OCI-LY7 (cell line): ENCODE results near the gene OSBPL3. TPM values are rescaled to one million over a fixed set of nuclear protein-coding genes. Genes with fewer than 3 reads are reported as not detected.

Source experiments
- BruUV-seq: library from RNA; stranded (reverse); fragments of 400-500 nt; replicated peaks from 2 replicates; lab custom pipeline; 2021; lab: Mats Ljungman, UMichigan
- CTCF ChIA-PET: fragments of 300-600 bp; sonication (Branson Sonifier 250); formaldehyde crosslinking; loops from one replicate; lab custom pipeline; 2022; ENCODE audit warnings: antibody characterized with exemption; ENCODE audit not compliant: unreplicated experiment; lab: Charles Lee
- POLR2A ChIA-PET: fragments of 300-600 bp; sonication (Branson Sonifier 250); formaldehyde crosslinking; loops from one replicate; lab custom pipeline; 2022; ENCODE audit warnings: antibody characterized with exemption; lab: Charles Lee
- DNase-seq: peaks from one replicate; pipeline ENCODE4 v3.0.0-alpha.2; 2015; ENCODE audit warnings: low spot score
- H2AFZ ChIP-seq: fragments of 200-600 bp; sonication (generic), shearing (Covaris generic); 2 replicates; pipeline ENCODE4 v1.6.1; 2014; ENCODE audit warnings: mild to moderate bottlenecking, antibody characterized with exemption, low read length, moderate library complexity
- H3K27ac ChIP-seq: fragments of 200-600 bp; sonication (generic); 2 replicates; pipeline ENCODE4 v1.5.1; 2014; ENCODE audit warnings: mixed run types, low read depth, mild to moderate bottlenecking, moderate library complexity, low read length, inconsistent platforms; ENCODE audit not compliant: poor library complexity, severe bottlenecking
- H3K36me3 ChIP-seq: fragments of 200-600 bp; sonication (generic); 2 replicates; pipeline ENCODE4 v1.6.1; 2014; ENCODE audit warnings: mild to moderate bottlenecking, antibody characterized with exemption, low read length, moderate library complexity, mixed read lengths; ENCODE audit not compliant: insufficient read depth
- H3K4me1 ChIP-seq: fragments of 200-600 bp; sonication (generic); 2 replicates; pipeline ENCODE4 v1.5.1; 2014; ENCODE audit warnings: mild to moderate bottlenecking, low read length; ENCODE audit not compliant: insufficient read depth, poor library complexity, severe bottlenecking
- H3K4me2 ChIP-seq: fragments of 200-600 bp; sonication (generic); 2 replicates; pipeline ENCODE4 v1.6.1; 2014; ENCODE audit warnings: mild to moderate bottlenecking, low read length
- H3K4me3 ChIP-seq: fragments of 200-600 bp; sonication (generic); 2 replicates; pipeline ENCODE4 v1.5.1; 2014; ENCODE audit warnings: mild to moderate bottlenecking, low read depth, low read length; ENCODE audit not compliant: poor library complexity, severe bottlenecking
- H3K79me2 ChIP-seq: fragments of 200-600 bp; sonication (generic); 2 replicates; pipeline ENCODE4 v1.6.1; 2016; ENCODE audit warnings: low read depth, mild to moderate bottlenecking, low read length, moderate library complexity, mixed read lengths; ENCODE audit not compliant: insufficient read depth
- H3K9me2 ChIP-seq: fragments of 200-600 bp; sonication (generic); 2 replicates; pipeline ENCODE4 v1.6.1; 2016; ENCODE audit warnings: mild to moderate bottlenecking, low read length, mixed read lengths; ENCODE audit not compliant: insufficient read depth
- H3K9me3 ChIP-seq: fragments of 200-600 bp; sonication (generic); 2 replicates; pipeline ENCODE4 v1.6.1; 2014; ENCODE audit warnings: mild to moderate bottlenecking, mixed run types, low read length, mixed read lengths
- H4K20me1 ChIP-seq: fragments of 200-600 bp; sonication (generic); 2 replicates; pipeline ENCODE4 v1.6.1; 2014; ENCODE audit warnings: mild to moderate bottlenecking, antibody characterized with exemption, low read length, moderate library complexity, mixed read lengths; ENCODE audit not compliant: insufficient read depth
- CTCF ChIP-seq: fragments of 200-600 bp; sonication (generic); conservative IDR thresholded peaks from 2 replicates; pipeline ENCODE4 v1.5.1; 2014; ENCODE audit warnings: mild to moderate bottlenecking, antibody characterized with exemption, low read length, moderate library complexity, mixed read lengths
- EZH2phosphoT487 ChIP-seq: fragments of 200-600 bp; sonication (generic); IDR thresholded peaks from 2 replicates; pipeline ENCODE4 v1.6.1; 2018; ENCODE audit warnings: low read depth, borderline replicate concordance, mild to moderate bottlenecking, mixed run types, antibody characterized with exemption, low read length, moderate library complexity, mixed read lengths
- intact Hi-C: fragments of 100-400 bp; cut with micrococcal nuclease; formaldehyde crosslinking; loops from one replicate; pipeline ENCODE4 v1.10.0; 2022; ENCODE audit not compliant: unreplicated experiment
- total RNA-seq, 2 experiments: library from RNA; depleted of rRNA in 1 of 2; stranded (reverse); fragments of >200 nt in 1 of 2; shearing (Covaris generic) in 1 of 2; gene quantifications; 2 replicates each; pipeline ENCODE4 v1.2.3, GENCODE V29; 2014 to 2022

Gene OSBPL3
- total RNA-seq, 2 experiments from 2014 or later: 28.7 to 79.9 TPM

GRCh38 chr7:24820730-24821044 lies 159.3 kb downstream of the OSBPL3 start:
- H3K79me2 ChIP-seq: no peaks in the 10 kb centered on the region; the same call in 1 of the 2 replicates
- H3K4me3 ChIP-seq: peak overlapping the region; percentile 48
- peak overlapping the region; percentile 81 for H3K4me2 ChIP-seq
- no TSS peak for BruUV-seq
- intact Hi-C loops: loop anchor here (1.0 to 5.0 kb wide), 9 partner anchors 16 to 274 kb away; no protein-coding TSS in a partner anchor
- H3K9me2 ChIP-seq: no peaks in the 10 kb centered on the region
- peaks cover 58% of the 10 kb centered on the region for H3K4me1 ChIP-seq
- ChIA-PET POLR2A (interaction anchor here (0.5 to 4.1 kb wide), 23 partner anchors 9 to 498 kb away, joined by 3 to 34 read pairs (median 4); partner anchors contain the start of genes CYCS and OSBPL3), CTCF (interaction anchor here (0.7 to 2.1 kb wide), 8 partner anchors 22 to 161 kb away, joined by 3 to 12 read pairs (median 4); no protein-coding TSS in a partner anchor)
- H3K27ac ChIP-seq: peak overlapping the region; percentile 98
- TF ChIP-seq CTCF (no peak), EZH2phosphoT487 (no peak)
- H3K36me3 ChIP-seq: peaks cover 89% of the 10 kb centered on the region
- no peaks in the 10 kb centered on the region for H4K20me1 ChIP-seq
- DNase-seq: no peak
- H2AFZ ChIP-seq: no peak overlapping the region; the same call in 1 of the 2 replicates
- no peaks in the 10 kb centered on the region for H3K9me3 ChIP-seq

- TF ChIP-seq CTCF: peak; percentile 97
- no peak for TF ChIP-seq EZH2phosphoT487
- peaks cover 89% of the 10 kb centered on the region for H3K36me3 ChIP-seq
- intact Hi-C loops: loop anchor here (1.0 to 5.0 kb wide), 6 partner anchors 76 to 274 kb away; no protein-coding TSS in a partner anchor
- ChIA-PET POLR2A (interaction anchor here (0.6 to 4.1 kb wide), 19 partner anchors 8 to 305 kb away, joined by 3 to 34 read pairs (median 5); partner anchors contain the start of genes CYCS and OSBPL3), CTCF (interaction anchor here (0.7 to 2.1 kb wide), 8 partner anchors 22 to 162 kb away, joined by 3 to 12 read pairs (median 4); no protein-coding TSS in a partner anchor)
- BruUV-seq: no TSS peak
- peak overlapping the region; percentile 81 for H3K4me2 ChIP-seq
- DNase-seq: peak; percentile 95
- H3K9me2 ChIP-seq: no peaks in the 10 kb centered on the region
- H3K4me1 ChIP-seq: peaks cover 52% of the 10 kb centered on the region
- no peaks in the 10 kb centered on the region for H3K9me3 ChIP-seq
- peak overlapping the region; percentile 48 for H3K4me3 ChIP-seq
- H3K79me2 ChIP-seq: no peaks in the 10 kb centered on the region; the same call in 1 of the 2 replicates
- no peak overlapping the region; the same call in 1 of the 2 replicates for H2AFZ ChIP-seq
- peak overlapping the region; percentile 98 for H3K27ac ChIP-seq
- H4K20me1 ChIP-seq: no peaks in the 10 kb centered on the region
These were observed 159.9 kb downstream of the OSBPL3 start for GRCh38 chr7:24819916-24820689.
